ENCODE measurements around the gene ENTHD1.

Gene ENTHD1

DNA sequence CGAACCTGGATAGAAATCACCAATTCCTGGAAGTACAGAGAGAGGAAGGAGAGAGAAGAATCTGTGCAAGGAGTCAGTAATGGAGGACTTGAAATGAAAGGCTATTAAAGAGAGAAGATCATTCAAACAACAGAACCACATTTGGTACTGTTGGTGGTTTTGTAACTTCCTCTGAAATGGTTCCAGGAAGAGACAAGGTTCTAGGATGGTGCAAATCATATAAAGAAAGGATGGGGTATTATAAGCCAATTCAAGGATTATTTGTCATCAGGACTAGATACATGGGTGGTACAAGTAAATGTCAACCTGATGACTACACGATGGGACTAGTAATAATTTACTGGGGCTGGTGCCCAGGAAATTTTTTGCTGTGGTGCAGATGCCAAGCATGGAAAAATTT lies 37.7 kb upstream of the ENTHD1 start:
- TF ChIP-seq CTCF (conservative IDR thresholded peaks at IDR 0.05): no peak
- TF ChIP-seq ZFX (IDR thresholded peaks at IDR 0.05): no peak
- no peak overlapping the region for H3K27ac ChIP-seq

DNA sequence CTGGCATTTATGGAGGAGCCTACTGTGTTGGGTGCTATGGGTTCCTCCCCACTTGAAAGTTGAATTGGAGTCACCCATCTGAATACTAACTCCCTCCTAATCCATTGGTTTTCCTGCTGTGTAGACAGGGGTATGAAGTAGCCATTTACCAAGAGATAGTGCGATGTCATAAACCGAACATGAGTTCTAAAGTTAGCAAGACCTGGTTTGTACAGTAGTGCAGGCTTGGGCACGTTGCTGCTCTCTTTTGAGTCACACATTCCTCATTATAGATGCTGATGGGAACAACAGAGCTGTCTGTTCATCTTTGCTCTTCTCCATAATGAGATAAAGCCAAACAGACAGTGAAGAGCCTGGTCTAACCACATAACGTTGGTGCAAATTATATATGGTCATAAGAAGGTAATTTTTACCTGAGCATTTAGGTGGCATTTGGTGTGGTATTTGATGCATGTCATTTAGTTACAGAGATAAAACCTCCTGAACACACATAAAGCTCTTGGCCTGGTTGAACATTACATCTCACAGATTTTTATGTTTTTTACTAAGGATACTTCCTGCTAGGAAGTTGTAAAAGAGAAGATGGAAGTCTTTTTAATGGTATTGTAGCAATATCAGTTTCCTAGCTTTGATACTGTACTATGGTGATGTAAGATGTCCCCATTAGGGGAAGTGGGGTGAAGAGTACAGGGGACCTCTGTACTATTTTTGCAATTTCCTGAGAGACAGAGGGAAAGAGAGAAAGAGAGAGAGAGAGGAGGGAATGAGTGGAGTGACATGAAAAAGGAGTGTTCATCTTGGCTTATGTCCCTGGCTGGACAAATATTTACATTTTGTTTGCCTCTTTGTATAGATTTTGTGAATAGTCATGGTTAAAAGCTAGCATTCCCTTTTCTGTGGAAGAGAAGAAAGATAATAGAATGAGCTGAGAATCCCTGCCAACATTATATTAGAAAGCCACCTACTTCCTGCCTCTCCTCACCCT lies 35.3 kb upstream of the ENTHD1 start:
- TF ChIP-seq ZFX (IDR thresholded peaks at IDR 0.05) (no peak), CTCF (conservative IDR thresholded peaks at IDR 0.05) (no peak)
- H3K27ac ChIP-seq: no peak overlapping the region

DNA sequence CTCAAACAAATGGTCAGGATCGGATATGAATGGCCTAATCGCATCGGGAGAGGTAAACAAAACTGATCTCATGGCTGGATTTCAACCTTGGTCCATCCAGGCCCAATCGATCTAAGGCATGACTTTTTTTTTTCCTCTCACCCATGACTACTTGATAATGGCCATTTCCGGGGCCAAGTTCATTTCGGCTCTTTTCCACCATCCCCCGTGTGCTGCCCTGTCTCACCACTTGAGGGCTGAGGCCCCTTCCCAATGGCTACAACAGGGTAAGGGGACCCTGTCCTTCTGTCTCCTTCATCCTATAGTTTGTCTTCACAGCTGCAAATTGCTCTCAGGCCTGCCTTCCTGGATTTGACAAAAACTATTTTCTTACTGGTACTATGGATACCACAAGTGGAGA lies 34.0 kb upstream of the ENTHD1 start:
- no peak for TF ChIP-seq ZFX (IDR thresholded peaks at IDR 0.05)
- TF ChIP-seq CTCF (conservative IDR thresholded peaks at IDR 0.05): no peak; the same call in 1 of the 2 replicates
- H3K27ac ChIP-seq: no peak overlapping the region

DNA sequence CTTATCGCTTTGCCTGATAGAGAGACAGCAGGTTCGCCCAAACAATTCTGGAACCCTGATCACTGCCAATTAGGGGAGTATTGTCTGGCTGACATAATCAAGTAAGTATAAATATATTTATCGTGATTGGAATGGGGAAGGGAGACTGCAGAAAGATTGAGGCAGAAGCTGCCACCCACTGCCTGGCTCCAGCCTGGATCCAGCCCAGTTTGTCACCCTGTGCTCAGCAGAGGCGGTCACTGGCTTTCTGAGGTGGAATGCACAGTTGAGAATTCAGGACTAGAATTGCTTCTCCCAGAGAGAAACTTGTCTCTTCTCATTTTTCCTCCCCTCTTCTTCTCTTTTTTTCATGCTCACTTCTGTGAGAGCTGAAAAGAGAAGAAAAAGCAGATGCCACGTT lies 33.2 kb upstream of the ENTHD1 start:
- no peak for TF ChIP-seq CTCF (conservative IDR thresholded peaks at IDR 0.05)
- no peak for TF ChIP-seq ZFX (IDR thresholded peaks at IDR 0.05)
- no peak overlapping the region for H3K27ac ChIP-seq

DNA sequence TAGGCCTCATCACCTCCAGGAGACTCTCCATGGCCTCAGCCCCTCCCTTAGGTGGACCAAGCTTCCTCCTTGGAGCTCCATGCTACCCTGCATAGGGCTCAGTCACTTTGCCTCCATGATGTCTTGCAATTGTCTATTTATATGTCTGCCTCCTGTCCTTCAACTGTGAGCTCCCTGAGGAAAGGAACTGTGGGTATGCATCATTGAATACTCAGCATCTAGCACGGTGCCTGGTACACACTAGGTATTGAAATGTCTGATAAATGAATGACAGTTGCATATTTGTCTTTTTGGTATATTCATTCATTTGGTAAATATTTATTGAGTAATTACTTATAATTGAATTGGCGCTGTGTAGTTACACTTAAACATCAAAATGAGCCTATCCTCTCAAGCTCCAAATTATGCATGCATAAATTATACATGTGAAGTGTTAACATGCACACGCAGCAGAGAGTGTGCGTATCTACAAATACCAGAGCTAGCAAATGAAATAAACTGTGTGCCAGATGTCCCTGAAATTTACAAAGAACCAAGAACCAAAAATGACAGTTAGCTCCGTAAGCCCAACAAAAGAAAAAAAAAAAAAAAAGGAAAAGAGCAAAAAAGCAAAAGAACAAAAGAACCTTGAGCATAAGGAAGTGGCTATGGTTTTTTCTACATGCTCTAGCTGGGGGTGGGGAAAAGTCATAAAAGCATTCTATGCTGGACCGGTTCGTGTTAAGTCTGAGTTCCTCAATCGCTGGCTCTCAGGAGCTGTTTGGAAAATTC lies 32.5 kb upstream of the ENTHD1 start:
- H3K27ac ChIP-seq: no peak overlapping the region
- no peak for TF ChIP-seq CTCF (conservative IDR thresholded peaks at IDR 0.05)
- TF ChIP-seq ZFX (IDR thresholded peaks at IDR 0.05): no peak

DNA sequence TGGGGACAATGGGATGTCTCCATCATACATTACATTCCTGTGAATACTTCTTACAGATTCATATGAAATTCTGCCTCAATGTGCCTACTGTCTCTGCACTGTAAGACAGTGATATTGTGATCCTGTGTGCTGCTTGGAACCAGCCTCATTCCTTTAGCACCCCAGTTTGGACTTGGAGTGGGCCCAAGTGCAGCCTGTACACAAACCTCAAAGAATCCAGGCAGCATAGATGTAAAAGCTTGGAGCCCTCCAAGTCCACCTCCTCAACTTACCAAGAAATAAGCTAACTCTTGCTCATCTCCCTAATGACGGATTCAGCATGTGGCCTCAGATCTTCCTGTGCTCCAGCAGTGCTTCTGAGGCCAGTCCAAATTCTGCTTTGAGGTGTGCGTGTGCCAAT lies 31.7 kb upstream of the ENTHD1 start:
- H3K27ac ChIP-seq: no peak overlapping the region

More for the DNA sequence above, 31.7 kb upstream of the ENTHD1 start:
- TF ChIP-seq ZFX (IDR thresholded peaks at IDR 0.05) (no peak), CTCF (conservative IDR thresholded peaks at IDR 0.05) (no peak)

All from C4-2B (cell line).